Stimulated activated memory B cell treated with anti-CD40 and anti-IgM and Interleukin-4, amounts not matched to agents 10 μg/mL and 1 μg/mL and 100 μg/mL, for 72 hours (primary cell): ENCODE results near the gene GNG14.
"Not testable (repeated sequence)": the region's sequence is repeated elsewhere in the genome, so short reads cannot be mapped to it uniquely, and the experiment has no call there.

Experiments used
- ATAC-seq: fragments of 150-1000 bp; cut with Tn5 transposase; 2 replicates; pipeline ENCODE4 v1.10.0; 2021
- H3K27ac Mint-ChIP-seq: one replicate; pipeline ENCODE4 v1.8.0; 2022; ENCODE audit warnings: mild to moderate bottlenecking, mixed read lengths
- H3K27me3 Mint-ChIP-seq: one replicate; pipeline ENCODE4 v1.8.0; 2022; ENCODE audit warnings: mixed read lengths
- H3K36me3 Mint-ChIP-seq: one replicate; pipeline ENCODE4 v1.8.0; 2022; ENCODE audit warnings: mixed read lengths
- H3K4me1 Mint-ChIP-seq: one replicate; pipeline ENCODE4 v1.8.0; 2022; ENCODE audit warnings: mixed read lengths
- H3K4me3 Mint-ChIP-seq: one replicate; pipeline ENCODE4 v1.8.0; 2022; ENCODE audit warnings: mild to moderate bottlenecking, moderate library complexity, mixed read lengths
- H3K9me3 Mint-ChIP-seq: one replicate; pipeline ENCODE4 v1.8.0; 2022; ENCODE audit warnings: mixed read lengths

The GNG14 gene

DNA sequence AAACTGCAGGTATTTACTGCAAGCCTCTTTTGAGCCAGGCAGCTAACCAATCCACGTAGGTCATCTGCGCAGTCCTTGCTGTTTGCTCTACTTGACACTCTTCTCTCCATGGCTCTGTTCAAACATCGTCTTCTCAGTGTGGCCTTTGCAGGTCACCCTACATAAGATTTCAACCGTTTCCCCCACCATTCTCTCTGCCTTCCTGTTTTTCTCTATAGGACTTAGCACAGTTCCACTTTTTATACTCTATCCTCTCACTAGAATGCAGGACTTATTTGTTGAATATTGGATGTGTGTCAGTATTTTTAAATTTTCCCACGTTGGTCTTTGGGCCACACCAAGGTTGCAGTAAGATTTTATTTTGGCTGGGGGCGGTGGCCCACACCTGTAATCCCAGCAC lies 10.3 kb downstream of the GNG14 start:
- Mint-ChIP-seq H3K27ac (peak overlapping the region; percentile 38), H3K9me3 (no peaks in the 10 kb centered on the region), H3K27me3 (no peaks in the 10 kb centered on the region), H3K4me1 (no peaks in the 10 kb centered on the region), H3K36me3 (peaks cover 32% of the 10 kb centered on the region), H3K4me3 (peak overlapping the region; percentile 53)
- no peak for ATAC-seq

- Mint-ChIP-seq H3K27ac (no peak overlapping the region), H3K36me3 (peaks cover 57% of the 10 kb centered on the region), H3K4me1 (no peaks in the 10 kb centered on the region), H3K27me3 (no peaks in the 10 kb centered on the region), H3K4me3 (no peak overlapping the region), H3K9me3 (no peaks in the 10 kb centered on the region)
- no peak for ATAC-seq
These were observed 13.9 kb downstream of the GNG14 start for GRCh38 chr19:12701596-12702282.

GRCh38 chr19:12703046-12703445 lies 15.2 kb downstream of the GNG14 start:
- Mint-ChIP-seq H3K36me3 (peaks cover 55% of the 10 kb centered on the region), H3K27ac (no peak overlapping the region)
- ATAC-seq = no peak

DNA sequence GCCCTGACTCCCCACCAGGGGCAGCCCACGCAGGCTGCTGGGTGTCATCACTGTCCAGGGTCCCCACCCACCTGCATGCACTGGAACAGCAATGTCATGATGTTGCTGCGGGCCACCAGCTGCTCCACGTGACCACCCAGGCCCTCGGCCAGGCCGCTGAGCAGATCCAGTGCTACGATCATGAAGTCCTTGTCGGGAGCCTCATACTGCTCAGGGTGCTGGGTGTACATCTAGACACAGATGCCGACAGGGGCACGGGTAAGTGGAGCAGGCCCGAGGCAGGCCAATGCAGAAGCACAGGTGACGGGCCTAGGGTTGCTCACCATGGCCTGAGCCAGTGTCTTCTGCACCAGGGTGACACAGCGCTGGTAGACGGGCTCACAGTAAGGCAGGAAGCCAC lies 17.4 kb downstream of the GNG14 start:
- Mint-ChIP-seq H3K27me3 (no peaks in the 10 kb centered on the region), H3K9me3 (no peaks in the 10 kb centered on the region), H3K4me3 (no peak overlapping the region), H3K36me3 (peaks cover 49% of the 10 kb centered on the region), H3K27ac (no peak overlapping the region), H3K4me1 (no peaks in the 10 kb centered on the region)
- no peak for ATAC-seq

More at GRCh38 chr19:12703046-12703445, 15.2 kb downstream of the GNG14 start:
- no peaks in the 10 kb centered on the region for H3K27me3 Mint-ChIP-seq
- H3K9me3 Mint-ChIP-seq = no peaks in the 10 kb centered on the region
- no peaks in the 10 kb centered on the region for H3K4me1 Mint-ChIP-seq
- H3K4me3 Mint-ChIP-seq = no peak overlapping the region

GRCh38 chr19:12705654-12706331 lies 18.0 kb downstream of the GNG14 start:
- Mint-ChIP-seq H3K4me3 (no peak overlapping the region), H3K27me3 (no peaks in the 10 kb centered on the region), H3K9me3 (no peaks in the 10 kb centered on the region), H3K27ac (no peak overlapping the region), H3K36me3 (peaks cover 53% of the 10 kb centered on the region), H3K4me1 (no peaks in the 10 kb centered on the region)
- ATAC-seq = no peak

DNA sequence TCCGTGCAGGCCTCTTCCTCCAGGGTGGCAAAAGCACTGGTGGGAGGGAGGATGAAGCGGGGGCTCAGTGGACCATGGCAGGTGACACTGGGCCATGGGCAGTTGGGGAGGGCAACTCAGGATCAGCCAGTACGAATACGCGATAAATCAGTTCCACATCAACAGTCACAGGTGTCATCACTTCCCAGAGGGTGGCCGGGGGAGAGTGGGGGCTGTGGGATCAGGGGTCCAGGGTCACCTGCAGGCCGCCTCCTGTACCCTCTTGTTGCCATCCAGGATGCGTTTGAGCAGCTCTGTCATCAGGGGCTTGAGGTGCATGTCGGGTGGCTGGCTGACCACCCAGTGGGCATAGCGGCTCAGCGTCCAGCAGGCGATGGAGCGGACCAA lies 18.5 kb downstream of the GNG14 start:
- Mint-ChIP-seq H3K27ac (no peak overlapping the region), H3K36me3 (peaks cover 53% of the 10 kb centered on the region), H3K4me3 (no peak overlapping the region), H3K9me3 (no peaks in the 10 kb centered on the region), H3K4me1 (no peaks in the 10 kb centered on the region), H3K27me3 (no peaks in the 10 kb centered on the region)
- ATAC-seq = no peak

GRCh38 chr19:12708641-12709040 lies 20.8 kb downstream of the GNG14 start:
- no peak for ATAC-seq
- H3K27me3 Mint-ChIP-seq = no peaks in the 10 kb centered on the region
- H3K9me3 Mint-ChIP-seq = no peaks in the 10 kb centered on the region
- peaks cover 50% of the 10 kb centered on the region for H3K36me3 Mint-ChIP-seq
- no peak overlapping the region for H3K27ac Mint-ChIP-seq
- H3K4me3 Mint-ChIP-seq = no peak overlapping the region
- H3K4me1 Mint-ChIP-seq = peaks cover 7% of the 10 kb centered on the region

DNA sequence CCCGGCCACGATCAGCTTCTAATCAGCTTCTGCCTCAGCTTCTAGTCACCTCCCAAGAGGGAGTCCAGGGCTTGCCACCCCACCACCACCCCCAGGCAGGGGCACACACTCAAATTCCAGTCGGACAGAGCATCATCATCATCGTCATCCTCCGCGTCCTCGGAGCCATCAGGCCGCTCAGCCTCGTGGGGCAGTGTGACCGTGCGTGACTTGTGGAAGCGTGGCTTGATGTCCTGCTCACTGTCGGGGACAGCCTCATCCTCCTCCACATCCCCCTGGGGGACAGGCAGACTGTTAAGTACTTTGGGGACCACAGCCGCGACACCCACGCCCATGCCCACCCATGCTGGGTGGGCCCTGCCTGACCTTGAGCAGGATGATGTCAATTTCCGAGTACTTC lies 23.4 kb downstream of the GNG14 start:
- no peak overlapping the region for H3K4me3 Mint-ChIP-seq
- no peaks in the 10 kb centered on the region for H3K27me3 Mint-ChIP-seq
- ATAC-seq = no peak
- H3K27ac Mint-ChIP-seq = no peak overlapping the region
- H3K36me3 Mint-ChIP-seq = peaks cover 39% of the 10 kb centered on the region
- H3K9me3 Mint-ChIP-seq = no peaks in the 10 kb centered on the region
- H3K4me1 Mint-ChIP-seq = peaks cover 7% of the 10 kb centered on the region

DNA sequence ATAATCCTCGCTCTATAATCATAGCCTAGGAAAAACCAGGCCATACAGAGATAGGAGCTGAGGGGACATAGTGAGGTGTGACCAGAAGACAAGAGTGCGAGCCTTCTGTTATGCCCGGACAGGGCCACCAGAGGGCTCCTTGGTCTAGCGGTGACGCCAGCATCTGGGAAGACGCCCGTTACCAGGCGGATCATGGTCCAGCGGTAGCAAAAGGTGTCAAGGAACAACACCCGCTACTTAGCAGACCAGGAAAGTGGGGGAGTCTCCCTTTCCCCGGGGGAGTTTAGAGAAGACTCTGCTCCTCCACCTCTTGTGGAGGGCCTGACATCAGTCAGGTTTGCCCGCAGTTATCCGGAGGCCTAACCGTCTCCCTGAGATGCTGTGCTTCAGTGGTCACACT lies 24.3 kb downstream of the GNG14 start:
- H3K27ac Mint-ChIP-seq, H3K4me3 Mint-ChIP-seq: not testable (repeated sequence)
- peaks cover 42% of the 10 kb centered on the region for H3K36me3 Mint-ChIP-seq

DNA sequence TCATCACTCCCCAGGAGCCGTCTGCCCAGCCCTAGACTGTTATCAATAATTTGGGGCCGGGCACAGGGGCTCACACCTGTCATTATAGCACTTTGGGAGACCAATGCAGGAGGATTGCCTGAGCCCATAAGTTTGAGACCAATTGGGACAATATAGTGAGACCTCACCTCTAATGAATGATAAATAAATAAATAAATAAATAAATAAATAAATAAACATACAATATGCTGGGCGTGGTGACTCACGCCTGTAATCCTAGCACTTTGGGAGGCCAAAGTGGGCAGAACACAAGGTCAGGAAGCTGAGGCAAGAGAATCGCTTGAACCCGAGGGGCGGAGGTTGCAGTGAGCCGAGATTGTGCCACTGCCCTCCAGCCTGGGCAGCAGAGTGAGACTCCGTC lies 25.5 kb downstream of the GNG14 start:
- H3K9me3 Mint-ChIP-seq, H3K27ac Mint-ChIP-seq, H3K4me3 Mint-ChIP-seq, H3K27me3 Mint-ChIP-seq, ATAC-seq, H3K4me1 Mint-ChIP-seq: not testable (repeated sequence)
- peaks cover 42% of the 10 kb centered on the region for H3K36me3 Mint-ChIP-seq

More for the DNA sequence above, 24.3 kb downstream of the GNG14 start:
- not testable (repeated sequence) for H3K9me3 Mint-ChIP-seq, H3K27me3 Mint-ChIP-seq, ATAC-seq, H3K4me1 Mint-ChIP-seq

DNA sequence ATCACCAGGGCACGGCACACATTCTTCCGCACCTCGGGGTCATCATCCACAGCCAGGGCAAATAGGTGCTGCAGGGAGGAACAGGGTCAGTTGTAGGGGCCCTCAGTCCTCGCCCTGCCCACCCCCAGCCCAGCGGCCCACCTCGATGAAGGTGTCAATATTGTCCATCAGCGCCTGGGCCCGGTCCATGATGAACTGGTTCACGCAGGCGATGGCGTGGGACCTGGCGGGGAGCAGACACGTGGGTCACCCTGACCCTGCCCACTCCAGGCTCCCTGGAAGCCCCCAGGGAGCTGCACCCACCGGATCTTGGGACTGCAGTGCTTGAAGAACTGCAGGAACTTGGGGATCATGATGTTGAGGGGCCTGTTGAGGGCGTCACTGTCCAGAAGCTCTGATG lies 27.3 kb downstream of the GNG14 start:
- H3K36me3 Mint-ChIP-seq = peaks cover 48% of the 10 kb centered on the region
- H3K4me3 Mint-ChIP-seq = no peak overlapping the region
- ATAC-seq = no peak
- H3K9me3 Mint-ChIP-seq = no peaks in the 10 kb centered on the region
- H3K4me1 Mint-ChIP-seq = peaks cover 18% of the 10 kb centered on the region
- H3K27me3 Mint-ChIP-seq = no peaks in the 10 kb centered on the region
- H3K27ac Mint-ChIP-seq = no peak overlapping the region

DNA sequence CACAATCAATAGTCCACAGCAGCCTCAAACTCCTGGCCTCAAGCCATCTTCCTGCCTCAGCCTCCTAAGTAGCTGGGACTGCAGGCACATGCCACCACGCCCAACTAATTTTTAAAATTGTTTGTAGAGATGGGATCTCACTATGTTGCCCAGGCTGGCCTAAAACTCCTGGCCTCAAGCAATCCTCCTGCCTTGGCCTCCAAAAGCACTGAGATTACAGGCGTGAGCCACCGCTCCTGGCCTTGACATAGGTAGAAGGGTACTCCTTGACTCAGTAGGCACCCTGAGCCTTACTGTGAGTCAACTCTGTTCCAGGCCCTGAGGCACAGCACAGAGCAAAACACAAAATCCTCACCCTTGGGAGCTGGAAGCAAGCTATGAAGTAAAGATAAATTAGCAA lies 28.1 kb downstream of the GNG14 start:
- no peaks in the 10 kb centered on the region for H3K27me3 Mint-ChIP-seq
- H3K36me3 Mint-ChIP-seq = peaks cover 45% of the 10 kb centered on the region
- ATAC-seq = no peak
- no peaks in the 10 kb centered on the region for H3K9me3 Mint-ChIP-seq
- no peak overlapping the region for H3K27ac Mint-ChIP-seq
- peaks cover 26% of the 10 kb centered on the region for H3K4me1 Mint-ChIP-seq
- H3K4me3 Mint-ChIP-seq = no peak overlapping the region

DNA sequence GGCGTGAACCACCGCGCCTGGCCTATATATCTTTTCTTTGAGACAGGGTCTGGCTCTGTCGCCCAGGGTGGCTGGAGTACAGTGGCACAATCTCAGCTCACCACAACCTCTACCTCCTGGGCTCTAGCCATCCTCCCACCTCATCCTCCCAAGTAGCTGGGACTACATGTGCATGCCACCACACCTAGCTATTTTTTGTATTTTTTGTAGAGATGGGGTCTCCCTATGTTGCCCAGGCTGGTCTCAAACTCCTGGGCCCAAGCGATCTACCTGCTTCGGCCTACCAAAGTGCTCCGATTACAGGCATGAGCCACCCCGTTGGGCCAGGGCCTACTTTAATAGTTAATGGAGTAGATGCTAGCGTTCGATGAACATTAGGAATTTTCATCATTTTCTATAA lies 32.5 kb downstream of the GNG14 start:
- Mint-ChIP-seq H3K27me3 (no peaks in the 10 kb centered on the region), H3K9me3 (no peaks in the 10 kb centered on the region), H3K4me3 (peak overlapping the region; percentile 71), H3K4me1 (peaks cover 53% of the 10 kb centered on the region), H3K27ac (no peak overlapping the region), H3K36me3 (peaks cover 30% of the 10 kb centered on the region)
- ATAC-seq = no peak

- Mint-ChIP-seq H3K4me1 (peaks cover 53% of the 10 kb centered on the region), H3K36me3 (peaks cover 26% of the 10 kb centered on the region), H3K4me3 (peak overlapping the region; percentile 95), H3K27me3 (no peaks in the 10 kb centered on the region), H3K9me3 (no peaks in the 10 kb centered on the region), H3K27ac (peak overlapping the region; percentile 77)
- peak; percentile 8 for ATAC-seq
These were observed 33.3 kb downstream of the GNG14 start for GRCh38 chr19:12720851-12721655.

DNA sequence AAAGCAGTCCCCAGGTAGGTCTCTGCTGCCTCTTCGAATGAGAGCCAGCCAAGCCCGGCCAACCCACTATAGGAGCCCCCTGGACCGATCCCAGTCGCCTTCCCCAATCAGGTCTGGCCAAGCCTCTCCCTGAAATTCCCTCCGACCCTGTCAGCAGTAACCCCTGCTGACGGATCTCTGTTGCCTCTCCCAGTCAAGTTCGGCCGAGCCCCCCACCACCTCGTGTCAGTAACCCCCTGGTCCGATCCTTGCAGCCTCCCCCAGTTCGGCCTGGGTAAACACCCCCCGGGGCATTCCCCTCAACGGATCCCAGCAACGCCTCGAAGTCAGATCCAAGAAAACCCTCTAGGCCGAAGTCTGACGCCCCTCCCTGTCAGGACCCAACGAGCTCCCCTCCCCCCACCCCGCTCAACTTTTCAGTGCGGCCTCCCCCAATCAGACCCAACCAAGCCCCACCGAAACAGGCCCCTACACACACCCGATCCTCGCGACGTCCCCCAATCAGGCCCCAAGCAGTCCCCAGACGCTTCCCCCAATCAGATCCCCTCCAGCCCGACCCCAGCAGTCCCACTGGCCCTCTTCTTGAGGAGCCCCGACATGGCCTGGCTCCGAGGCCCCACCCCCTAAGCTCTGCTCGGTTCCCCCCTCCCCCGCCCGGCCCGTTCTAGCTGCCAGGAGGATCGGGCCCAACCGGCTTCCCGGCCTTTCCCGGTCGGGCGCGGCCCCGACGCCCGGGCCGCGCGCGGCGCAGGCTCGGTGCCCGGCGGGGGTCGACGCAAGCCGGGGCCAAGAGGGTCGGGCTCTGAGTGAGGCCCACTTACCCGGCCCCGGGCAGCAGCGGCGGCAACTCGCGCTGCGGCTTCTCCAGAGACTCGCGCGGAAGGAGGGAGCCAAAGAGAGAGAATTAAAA lies 34.1 kb downstream of the GNG14 start:
- peak; percentile 69 for ATAC-seq
- Mint-ChIP-seq H3K36me3 (peaks cover 25% of the 10 kb centered on the region), H3K4me1 (peaks cover 61% of the 10 kb centered on the region), H3K9me3 (no peaks in the 10 kb centered on the region), H3K27ac (peak overlapping the region; percentile 77), H3K27me3 (no peaks in the 10 kb centered on the region), H3K4me3 (peak overlapping the region; percentile 95)
